Aorta (tissue), 5 donors: ENCODE data around the gene MAST4. TPM values are rescaled to one million over a fixed set of nuclear protein-coding genes. Genes with fewer than 3 reads are reported as not detected.

ENCODE experiments used
- ATAC-seq: fragments of 200-7000 bp; cut with Tn5 transposase; one replicate; pipeline ENCODE4 v1.9.1; 2022; ENCODE audit warnings: moderate library complexity; ENCODE audit not compliant: low FRiP score
- DNase-seq, 2 donors: peaks; one replicate each; pipeline ENCODE4 v3.0.0-alpha.2; 2020
- H3K27ac ChIP-seq, 2 donors: one replicate each; pipeline ENCODE4 v1.5.1; 2013; ENCODE audit warnings: low read length in 2 of 2, mild to moderate bottlenecking in 2 of 2, moderate library complexity in 2 of 2, control low read depth in 1 of 2, inconsistent platforms in 1 of 2, low read depth in 1 of 2
- H3K27me3 ChIP-seq, 2 donors: one replicate each; pipeline ENCODE4 v1.6.1; 2013; ENCODE audit warnings: control low read depth in 1 of 2, low read length in 1 of 2, mild to moderate bottlenecking in 1 of 2, moderate library complexity in 1 of 2; ENCODE audit not compliant: insufficient read depth in 2 of 2, control insufficient read depth in 1 of 2
- H3K36me3 ChIP-seq, 2 donors: one replicate each; pipeline ENCODE4 v1.6.1; 2013; ENCODE audit warnings: control low read depth in 1 of 2, low read length in 1 of 2, mild to moderate bottlenecking in 1 of 2; ENCODE audit not compliant: insufficient read depth in 2 of 2, control insufficient read depth in 1 of 2
- H3K4me1 ChIP-seq, 2 donors: one replicate each; pipeline ENCODE4 v1.6.1; 2013; ENCODE audit warnings: low read length in 2 of 2, control low read depth in 1 of 2, mild to moderate bottlenecking in 1 of 2, moderate library complexity in 1 of 2; ENCODE audit not compliant: insufficient read depth in 2 of 2, control insufficient read depth in 1 of 2
- H3K4me3 ChIP-seq, 2 donors: one replicate each; pipeline ENCODE4 v1.5.1; 2013; ENCODE audit warnings: low read length in 2 of 2, control low read depth in 1 of 2, mild to moderate bottlenecking in 1 of 2
- H3K9me3 ChIP-seq: one replicate; pipeline ENCODE4 v1.6.1; 2013; ENCODE audit warnings: mild to moderate bottlenecking, low read length; ENCODE audit not compliant: control insufficient read depth
- WGBS, 2 donors: extraction: QIAGEN DNeasy Blood & Tissue Kit; methylation state at CpG; one replicate each; pipeline ENCODE4 v1.1.7; 2013; 5-methylcytosine and 5-hydroxymethylcytosine counted together
- intact Hi-C, 2 donors: fragments of 100-400 bp; cut with DNase I; formaldehyde crosslinking; loops; one replicate each; pipeline versions ENCODE4 v1.14.2 to v1.15.0; 2022
- polyA plus RNA-seq, 2 donors: library from polyadenylated mRNA; stranded (reverse); fragments of 200-250 nt; gene quantifications; one replicate each; pipeline ENCODE4 v1.2.3, GENCODE V29; 2013
- total RNA-seq, 2 donors: library from RNA; stranded (reverse); fragmentation: NEBNext Ultra II Directional; extraction: Animal tissue kit (Norgen Biotek cat#: 25700); gene quantifications; one replicate each; pipeline ENCODE4 v1.2.1, GENCODE V29; 2021
- donor health status: healthy with polysubstance abuse.
- donor health status: Bipolar disorder and iron deficiency.
- donor health status: DM: no; HTN: no; CAD: no.
- donor health status: DM: no; HTN: no; CAD: no.
- donor health status: DM: yes; HTN: yes; CAD: no.

MAST4 gene
- total and polyA plus RNA-seq, 4 donors, result 2.4 to 66.5 (median 24.9) TPM

- no peak for ATAC-seq
- intact Hi-C loops, result no loop called here
- no peak overlapping the region for H3K27ac ChIP-seq
- no peak for DNase-seq
- no peak overlapping the region for H3K4me3 ChIP-seq
- WGBS, 2 donors, result 19 to 22% methylated on average over 2 of the region's 2 CpGs
- no peaks in the 10 kb centered on the region for H3K36me3 ChIP-seq
- no peaks in the 10 kb centered on the region for H3K9me3 ChIP-seq
- H3K4me1 ChIP-seq, result no peaks in the 10 kb centered on the region
- no peaks in the 10 kb centered on the region for H3K27me3 ChIP-seq
Observed at GRCh38 chr5:66991746-66992145, 395.6 kb downstream of the MAST4 start.

GRCh38 chr5:66992547-66992946 lies 396.4 kb downstream of the MAST4 start:
- 80 to 83% methylated on average over 4 of the region's 4 CpGs for WGBS, 2 donors
- intact Hi-C loops, result no loop called here
- Histone ChIP-seq H3K36me3 (no peaks in the 10 kb centered on the region), H3K9me3 (no peaks in the 10 kb centered on the region), H3K4me3 (no peak overlapping the region), H3K27me3 (no peaks in the 10 kb centered on the region), H3K27ac (no peak overlapping the region), H3K4me1 (no peaks in the 10 kb centered on the region)
- ATAC-seq (no peak), DNase-seq (no peak)

- no peaks in the 10 kb centered on the region for H3K27me3 ChIP-seq
- DNase-seq (no peak), ATAC-seq (no peak)
- no peak overlapping the region for H3K27ac ChIP-seq
- no peaks in the 10 kb centered on the region for H3K36me3 ChIP-seq
- no peaks in the 10 kb centered on the region for H3K9me3 ChIP-seq
- no peak overlapping the region for H3K4me3 ChIP-seq
- no peaks in the 10 kb centered on the region for H3K4me1 ChIP-seq
- intact Hi-C loops, result no loop called here
Observed at GRCh38 chr5:66993448-66993847, 397.3 kb downstream of the MAST4 start.

GRCh38 chr5:66993882-66994281 lies 397.7 kb downstream of the MAST4 start:
- 93 to 100% methylated on average over 4 of the region's 4 CpGs for WGBS, 2 donors
- ATAC-seq, result no peak
- H3K27ac ChIP-seq, result no peak overlapping the region
- H3K9me3 ChIP-seq, result no peaks in the 10 kb centered on the region
- H3K4me1 ChIP-seq, result no peaks in the 10 kb centered on the region
- intact Hi-C loops, result no loop called here
- H3K27me3 ChIP-seq, result no peaks in the 10 kb centered on the region
- no peak for DNase-seq
- no peak overlapping the region for H3K4me3 ChIP-seq
- H3K36me3 ChIP-seq, result no peaks in the 10 kb centered on the region

GRCh38 chr5:66994790-66995189 lies 398.6 kb downstream of the MAST4 start:
- no peak for ATAC-seq
- WGBS, 2 donors, result 83 to 89% methylated on average over 2 of the region's 2 CpGs
- intact Hi-C loops, result no loop called here

DNA sequence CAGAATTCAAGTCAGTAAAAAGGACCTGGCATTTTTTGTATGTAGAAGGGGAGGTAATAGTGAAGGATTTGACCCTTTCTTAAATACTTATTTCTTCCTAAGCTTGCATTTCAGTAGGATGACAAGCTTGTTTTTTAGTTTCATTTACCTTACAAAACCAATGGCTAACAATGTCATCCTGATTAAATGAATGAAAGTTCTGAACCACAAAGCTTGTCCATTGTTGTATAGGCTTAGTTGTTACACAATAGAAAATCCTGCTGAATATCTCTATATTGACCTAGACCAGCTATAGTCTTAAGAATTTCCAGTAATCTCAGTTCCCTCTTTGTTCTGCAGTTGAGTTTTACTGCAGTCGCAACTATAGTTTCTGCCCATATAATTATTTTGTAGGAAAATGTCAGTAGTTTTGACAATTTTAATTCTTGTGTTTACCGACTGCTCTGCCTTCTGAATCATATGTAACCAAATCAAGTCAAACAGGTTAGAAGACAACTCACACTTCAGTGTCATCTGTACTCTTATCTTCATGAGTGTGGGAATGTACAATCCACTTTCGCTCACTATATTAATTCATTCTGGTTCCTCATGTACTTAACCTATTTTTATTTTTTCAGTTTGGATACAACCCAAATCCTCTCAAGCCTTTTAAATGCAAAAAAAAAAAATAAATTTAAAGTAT lies 404.7 kb downstream of the MAST4 start:
- H3K27me3 ChIP-seq, result no peaks in the 10 kb centered on the region
- WGBS, 2 donors, result 86 to 92% methylated on average over 3 of the region's 3 CpGs

More at GRCh38 chr5:66994790-66995189, 398.6 kb downstream of the MAST4 start:
- Histone ChIP-seq H3K9me3 (no peaks in the 10 kb centered on the region), H3K4me3 (no peak overlapping the region), H3K4me1 (no peaks in the 10 kb centered on the region), H3K27ac (no peak overlapping the region), H3K27me3 (no peaks in the 10 kb centered on the region), H3K36me3 (no peaks in the 10 kb centered on the region)
- no peak for DNase-seq

GRCh38 chr5:67002832-67003684 lies 406.9 kb downstream of the MAST4 start:
- Histone ChIP-seq H3K27me3 (no peaks in the 10 kb centered on the region), H3K4me3 (peak overlapping the region; percentile 71 to 97), H3K9me3 (no peaks in the 10 kb centered on the region), H3K27ac (peak overlapping the region; percentile 52 to 89), H3K4me1 (peaks cover 2 to 15% of the 10 kb centered on the region in 2 donors), H3K36me3 (no peaks in the 10 kb centered on the region)
- intact Hi-C loops, result loop anchor here in 1 of 2 donors (10.0 kb wide), 1 partner anchor 162 kb away; no protein-coding TSS in a partner anchor
- ATAC-seq (no peak), DNase-seq (no peak)
- WGBS, 2 donors, result 24 to 29% methylated on average over 6 of the region's 6 CpGs

More for the DNA sequence above, 404.7 kb downstream of the MAST4 start:
- H3K27ac ChIP-seq, result no peak overlapping the region
- intact Hi-C loops, result loop anchor here in 1 of 2 donors (10.0 kb wide), 1 partner anchor 164 kb away; no protein-coding TSS in a partner anchor
- no peak overlapping the region for H3K4me3 ChIP-seq
- ATAC-seq (no peak), DNase-seq (no peak)
- no peaks in the 10 kb centered on the region for H3K36me3 ChIP-seq
- H3K9me3 ChIP-seq, result no peaks in the 10 kb centered on the region
- peaks cover 0 to 2% of the 10 kb centered on the region in 2 donors for H3K4me1 ChIP-seq

DNA sequence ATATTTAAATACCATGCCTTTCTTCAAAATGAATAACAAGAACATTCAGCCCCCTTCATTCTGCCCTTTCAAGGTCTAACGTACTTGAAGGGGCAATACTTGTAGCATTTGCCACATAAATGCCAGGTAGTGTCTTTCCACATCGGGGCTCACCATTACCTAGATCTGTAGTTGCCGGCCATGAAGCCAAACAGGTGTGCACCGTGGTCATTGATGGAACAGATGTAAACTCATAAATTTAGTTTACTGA lies 407.4 kb downstream of the MAST4 start:
- DNase-seq, result no peak
- WGBS, 2 donors, result 1 to 2% methylated on average over 4 of the region's 4 CpGs
- peaks cover 2 to 21% of the 10 kb centered on the region in 2 donors for H3K4me1 ChIP-seq
- peak overlapping the region; percentile 71 to 97 for H3K4me3 ChIP-seq
- ATAC-seq, result no peak
- intact Hi-C loops, result loop anchor here in 1 of 2 donors (10.0 kb wide), 1 partner anchor 161 kb away; no protein-coding TSS in a partner anchor
- no peaks in the 10 kb centered on the region for H3K27me3 ChIP-seq
- no peaks in the 10 kb centered on the region for H3K9me3 ChIP-seq
- H3K27ac ChIP-seq, result peak overlapping the region; percentile 77 to 89
- no peaks in the 10 kb centered on the region for H3K36me3 ChIP-seq
